Parathyroid adenoma (tissue), 2 donors: Measurements from ENCODE around the gene KHNYN.

ENCODE experiments used
- H2AFZ ChIP-seq: fragments of 300-600 bp; sonication (generic); one replicate; pipeline ENCODE4 v1.7.0; 2017; ENCODE audit warnings: antibody characterized with exemption, mild to moderate bottlenecking
- H3K27ac ChIP-seq: fragments of 300-600 bp; sonication (generic); one replicate; pipeline ENCODE4 v1.7.0; 2017
- H3K27me3 ChIP-seq: fragments of 300-600 bp; sonication (generic); one replicate; pipeline ENCODE4 v1.7.0; 2017; ENCODE audit warnings: low read length; ENCODE audit not compliant: control insufficient read depth, insufficient read depth
- H3K36me3 ChIP-seq: fragments of 300-600 bp; sonication (generic); one replicate; pipeline ENCODE4 v1.7.0; 2017; ENCODE audit warnings: low read length; ENCODE audit not compliant: control insufficient read depth, insufficient read depth
- H3K4me1 ChIP-seq: fragments of 300-600 bp; sonication (generic); one replicate; pipeline ENCODE4 v1.7.0; 2017; ENCODE audit warnings: control low read depth
- H3K4me2 ChIP-seq: fragments of 300-600 bp; sonication (generic); one replicate; pipeline ENCODE4 v1.7.0; 2017; ENCODE audit warnings: low read length
- H3K4me3 ChIP-seq: fragments of 300-600 bp; sonication (generic); one replicate; pipeline ENCODE4 v1.7.0; 2017; ENCODE audit warnings: low read depth, low read length
- H3K79me2 ChIP-seq: fragments of 300-600 bp; sonication (generic); one replicate; pipeline ENCODE4 v1.7.0; 2017; ENCODE audit warnings: control low read depth
- H3K9ac ChIP-seq: fragments of 300-600 bp; sonication (generic); one replicate; pipeline ENCODE4 v1.7.0; 2017; ENCODE audit warnings: mild to moderate bottlenecking
- H3K9me3 ChIP-seq: fragments of 300-600 bp; sonication (generic); one replicate; pipeline ENCODE4 v1.7.0; 2017; ENCODE audit warnings: low read length; ENCODE audit not compliant: control insufficient read depth
- CTCF ChIP-seq: fragments of 300-600 bp; sonication (generic); IDR thresholded peaks from one replicate; pipeline ENCODE4 v1.7.0; 2017; ENCODE audit warnings: antibody characterized with exemption, mild to moderate bottlenecking
- donor health status: primary hyperparathyroidism.

KHNYN gene

GRCh38 chr14:24426912-24427536 lies 2.7 kb upstream of the KHNYN start:
- no peaks in the 10 kb centered on the region for H3K27me3 ChIP-seq
- H3K4me1 ChIP-seq: peaks cover 19% of the 10 kb centered on the region
- TF ChIP-seq CTCF: no peak
- H3K4me2 ChIP-seq: no peak overlapping the region
- H3K36me3 ChIP-seq: no peaks in the 10 kb centered on the region
- H2AFZ ChIP-seq: no peak overlapping the region
- no peak overlapping the region for H3K9ac ChIP-seq
- no peak overlapping the region for H3K4me3 ChIP-seq
- H3K79me2 ChIP-seq: no peaks in the 10 kb centered on the region
- no peaks in the 10 kb centered on the region for H3K9me3 ChIP-seq
- no peak overlapping the region for H3K27ac ChIP-seq

- Histone ChIP-seq H3K4me2 (no peak overlapping the region), H3K9ac (no peak overlapping the region), H3K27me3 (no peaks in the 10 kb centered on the region), H3K36me3 (no peaks in the 10 kb centered on the region), H3K79me2 (no peaks in the 10 kb centered on the region), H3K4me1 (peaks cover 19% of the 10 kb centered on the region), H3K27ac (no peak overlapping the region), H3K9me3 (no peaks in the 10 kb centered on the region), H2AFZ (no peak overlapping the region), H3K4me3 (no peak overlapping the region)
- no peak for TF ChIP-seq CTCF
These were observed 1.9 kb upstream of the KHNYN start for GRCh38 chr14:24427537-24428508.

- Histone ChIP-seq H3K4me3 (no peak overlapping the region), H3K36me3 (no peaks in the 10 kb centered on the region), H3K27ac (peak overlapping the region; percentile 87), H3K4me2 (peak overlapping the region; percentile 93), H2AFZ (peak overlapping the region; percentile 98), H3K9ac (no peak overlapping the region), H3K79me2 (no peaks in the 10 kb centered on the region), H3K9me3 (no peaks in the 10 kb centered on the region), H3K27me3 (no peaks in the 10 kb centered on the region), H3K4me1 (peaks cover 19% of the 10 kb centered on the region)
- TF ChIP-seq CTCF: no peak
These were observed 943 bp upstream of the KHNYN start for GRCh38 chr14:24428628-24429394.

GRCh38 chr14:24430143-24430681 lies 458 bp downstream of the KHNYN start:
- peaks cover 19% of the 10 kb centered on the region for H3K4me1 ChIP-seq

More at GRCh38 chr14:24430143-24430681, 458 bp downstream of the KHNYN start:
- H3K79me2 ChIP-seq: no peaks in the 10 kb centered on the region
- TF ChIP-seq CTCF: no peak
- no peaks in the 10 kb centered on the region for H3K9me3 ChIP-seq
- peak overlapping the region; percentile 88 for H3K4me3 ChIP-seq
- peak overlapping the region; percentile 87 for H3K27ac ChIP-seq
- H3K4me2 ChIP-seq: peak overlapping the region; percentile 93
- peak overlapping the region; percentile 71 for H3K9ac ChIP-seq
- peak overlapping the region; percentile 98 for H2AFZ ChIP-seq
- H3K27me3 ChIP-seq: no peaks in the 10 kb centered on the region
- no peaks in the 10 kb centered on the region for H3K36me3 ChIP-seq
